GM12878 (cell line): ENCODE results near the gene CRBN.

ENCODE experiments used
- CBX5 ChIP-seq: sonication (generic); IDR thresholded peaks from 2 replicates; pipeline ENCODE4 v1.6.1; 2016; ENCODE audit warnings: low read depth, moderate library complexity, mild to moderate bottlenecking, inconsistent platforms
- CTCF ChIP-seq, 3 experiments: IDR thresholded peaks in 2 of 3; conservative IDR thresholded peaks in 1 of 3; 2 replicates each; pipeline ENCODE4 v1.5.1; 2011; ENCODE audit warnings: low read depth in 3 of 3, low read length in 3 of 3, mild to moderate bottlenecking in 3 of 3, control low read depth in 2 of 3, moderate library complexity in 2 of 3, inconsistent platforms in 1 of 3, mixed read lengths in 1 of 3; ENCODE audit not compliant: control insufficient read depth in 2 of 3, insufficient read depth in 1 of 3; ENCODE audit errors: extremely low read depth in 1 of 3
- MEF2A ChIP-seq: IDR thresholded peaks from 2 replicates; pipeline ENCODE4 v1.6.1; 2011; ENCODE audit warnings: low read depth, mild to moderate bottlenecking, low read length, moderate library complexity; ENCODE audit not compliant: insufficient read depth
- RFX5 ChIP-seq: IDR thresholded peaks from 2 replicates; pipeline ENCODE4 v1.6.1; 2011; ENCODE audit warnings: low read depth, low read length, improper control_type of control experiment
- ZZZ3 ChIP-seq: IDR thresholded peaks from 2 replicates; pipeline ENCODE4 v1.6.1; 2011; ENCODE audit warnings: low read depth; ENCODE audit not compliant: control insufficient read depth, insufficient read length

GRCh38 chr3:3189961-3190360, 10.5 kb upstream of the CRBN start:
- no peak for TF ChIP-seq ZZZ3
- no peak for TF ChIP-seq MEF2A
- TF ChIP-seq CTCF (IDR thresholded peaks at IDR 0.05 in 2 of 3, conservative IDR thresholded peaks at IDR 0.05 in 1 of 3; ENCODE audit: control insufficient read depth in 2 of 3, extremely low read depth in 1 of 3, insufficient read depth in 1 of 3, low read depth in 3 of 3, low read length in 3 of 3): no peak
- TF ChIP-seq RFX5: no peak
- no peak for TF ChIP-seq CBX5
